ENCODE data around the gene AQP5. TPM values are rescaled to one million over a fixed set of nuclear protein-coding genes. Genes with fewer than 3 reads are reported as not detected.

AQP5 gene
- polyA plus RNA-seq, 2 donors, result 3.1 to 48.8 TPM

GRCh38 chr12:50006280-50006679 lies 44.6 kb downstream of the AQP5 start:
- Histone ChIP-seq H3K4me3 (ENCODE audit: low read depth in 1 of 2, low read length in 2 of 2) (no peak overlapping the region), H3K4me1 (ENCODE audit: control insufficient read depth in 2 of 2, insufficient read depth in 2 of 2, low read length in 1 of 2) (no peaks in the 10 kb centered on the region), H3K27ac (ENCODE audit: low read depth in 2 of 2, low read length in 1 of 2) (peak overlapping the region in 1 of 2 donors; percentile 22), H3K27me3 (ENCODE audit: control insufficient read depth in 1 of 2, insufficient read depth in 2 of 2, low read length in 2 of 2) (no peaks in the 10 kb centered on the region), H3K9me3 (ENCODE audit: control insufficient read depth in 2 of 2, insufficient read depth in 1 of 2, low read depth in 1 of 2, low read length in 1 of 2) (no peaks in the 10 kb centered on the region), H3K36me3 (ENCODE audit: control insufficient read depth in 2 of 2, insufficient read depth in 2 of 2, low read length in 1 of 2) (peaks cover 0 to 2% of the 10 kb centered on the region in 2 donors)
- 91 to 95% methylated on average over 7 of the region's 7 CpGs for WGBS, 2 donors

- H3K9me3 ChIP-seq (ENCODE audit: control insufficient read depth in 2 of 2, insufficient read depth in 1 of 2, low read depth in 1 of 2, low read length in 1 of 2), result no peaks in the 10 kb centered on the region
- 78 to 85% methylated on average over 1 of the region's 1 CpG for WGBS, 2 donors
- no peak overlapping the region for H3K4me3 ChIP-seq (ENCODE audit: low read depth in 1 of 2, low read length in 2 of 2)
- no peaks in the 10 kb centered on the region for H3K4me1 ChIP-seq (ENCODE audit: control insufficient read depth in 2 of 2, insufficient read depth in 2 of 2, low read length in 1 of 2)
- no peaks in the 10 kb centered on the region for H3K27me3 ChIP-seq (ENCODE audit: control insufficient read depth in 1 of 2, insufficient read depth in 2 of 2, low read length in 2 of 2)
- no peak overlapping the region for H3K27ac ChIP-seq (ENCODE audit: low read depth in 2 of 2, low read length in 1 of 2)
- peaks cover 0 to 2% of the 10 kb centered on the region in 2 donors for H3K36me3 ChIP-seq (ENCODE audit: control insufficient read depth in 2 of 2, insufficient read depth in 2 of 2, low read length in 1 of 2)
Measured at GRCh38 chr12:50006754-50007442, 45.2 kb downstream of the AQP5 start.

- no peak overlapping the region for H3K4me3 ChIP-seq (ENCODE audit: low read depth in 1 of 2, low read length in 2 of 2)
- H3K27ac ChIP-seq (ENCODE audit: low read depth in 2 of 2, low read length in 1 of 2), result no peak overlapping the region
- H3K9me3 ChIP-seq (ENCODE audit: control insufficient read depth in 2 of 2, insufficient read depth in 1 of 2, low read depth in 1 of 2, low read length in 1 of 2), result no peaks in the 10 kb centered on the region
- H3K36me3 ChIP-seq (ENCODE audit: control insufficient read depth in 2 of 2, insufficient read depth in 2 of 2, low read length in 1 of 2), result peaks cover 0 to 5% of the 10 kb centered on the region in 2 donors
- peaks cover 0 to 2% of the 10 kb centered on the region in 2 donors for H3K4me1 ChIP-seq (ENCODE audit: control insufficient read depth in 2 of 2, insufficient read depth in 2 of 2, low read length in 1 of 2)
- H3K27me3 ChIP-seq (ENCODE audit: control insufficient read depth in 1 of 2, insufficient read depth in 2 of 2, low read length in 2 of 2), result no peaks in the 10 kb centered on the region
- WGBS, 2 donors, result 85 to 96% methylated on average over 2 of the region's 2 CpGs
Measured at GRCh38 chr12:50013361-50014147, 51.9 kb downstream of the AQP5 start.

- H3K27ac ChIP-seq (ENCODE audit: low read depth in 2 of 2, low read length in 1 of 2), result no peak overlapping the region
- H3K36me3 ChIP-seq (ENCODE audit: control insufficient read depth in 2 of 2, insufficient read depth in 2 of 2, low read length in 1 of 2), result peaks cover 0 to 5% of the 10 kb centered on the region in 2 donors
- H3K4me3 ChIP-seq (ENCODE audit: low read depth in 1 of 2, low read length in 2 of 2), result no peak overlapping the region
- H3K4me1 ChIP-seq (ENCODE audit: control insufficient read depth in 2 of 2, insufficient read depth in 2 of 2, low read length in 1 of 2), result peaks cover 0 to 2% of the 10 kb centered on the region in 2 donors
- H3K9me3 ChIP-seq (ENCODE audit: control insufficient read depth in 2 of 2, insufficient read depth in 1 of 2, low read depth in 1 of 2, low read length in 1 of 2), result no peaks in the 10 kb centered on the region
- no peaks in the 10 kb centered on the region for H3K27me3 ChIP-seq (ENCODE audit: control insufficient read depth in 1 of 2, insufficient read depth in 2 of 2, low read length in 2 of 2)
- WGBS, 2 donors, result 97 to 98% methylated on average over 3 of the region's 3 CpGs
Measured at GRCh38 chr12:50014342-50014741, 52.7 kb downstream of the AQP5 start.

Other genes starting within 250 kb of the AQP5 start
- gene TMBIM6, start 220.3 kb upstream of the AQP5 start, polyA plus RNA-seq, result 100 to 1,000 TPM; 169 to 252 TPM
- 1 to 10 TPM; 3.1 to 8.4 TPM for gene NCKAP5L, start 133.5 kb upstream of the AQP5 start, polyA plus RNA-seq
- 1 to 10 TPM; 2.3 to 2.6 TPM for gene BCDIN3D, start 118.8 kb upstream of the AQP5 start, polyA plus RNA-seq
- gene FAIM2, start 58.0 kb upstream of the AQP5 start, polyA plus RNA-seq, result under 1 TPM; 0.36 to 0.39 TPM
- not detected for gene AQP2, start 11.1 kb upstream of the AQP5 start, polyA plus RNA-seq
- under 1 TPM; 0.02 to 0.08 TPM for gene AQP6, start 11.1 kb downstream of the AQP5 start, polyA plus RNA-seq
- gene RACGAP1, start 63.6 kb downstream of the AQP5 start, polyA plus RNA-seq, result 10 to 100 TPM in 1 of 2 donors, 1 to 10 TPM in 1; 6.0 to 16.8 TPM
- gene ASIC1, start 95.7 kb downstream of the AQP5 start, polyA plus RNA-seq, result 1 to 10 TPM; 1.4 to 2.1 TPM
- gene SMARCD1, start 123.5 kb downstream of the AQP5 start, polyA plus RNA-seq, result 10 to 100 TPM in 1 of 2 donors, 1 to 10 TPM in 1; 9.8 to 17.8 TPM
- gene GPD1, start 142.1 kb downstream of the AQP5 start, polyA plus RNA-seq, result under 1 TPM; 0.29 to 0.32 TPM
- 10 to 100 TPM; 22.8 to 56.8 TPM for gene COX14, start 150.4 kb downstream of the AQP5 start, polyA plus RNA-seq
- 10 to 100 TPM; 21.0 to 41.3 TPM for gene CERS5, start 205.5 kb downstream of the AQP5 start, polyA plus RNA-seq

Data from esophagus (tissue), 2 donors.